ENCODE data around the gene MYO15B. TPM values are rescaled to one million over a fixed set of nuclear protein-coding genes. Genes with fewer than 3 reads are reported as not detected.
A peak's percentile ranks its signal among the peaks of the same experiment; 100 is the strongest.

MYO15B gene
- total and polyA plus RNA-seq, 2 of the 13 experiments (the other 11 are each of a cell fraction or from before 2014, with no cell fraction given) = 2.8 to 8.1 TPM

DNA sequence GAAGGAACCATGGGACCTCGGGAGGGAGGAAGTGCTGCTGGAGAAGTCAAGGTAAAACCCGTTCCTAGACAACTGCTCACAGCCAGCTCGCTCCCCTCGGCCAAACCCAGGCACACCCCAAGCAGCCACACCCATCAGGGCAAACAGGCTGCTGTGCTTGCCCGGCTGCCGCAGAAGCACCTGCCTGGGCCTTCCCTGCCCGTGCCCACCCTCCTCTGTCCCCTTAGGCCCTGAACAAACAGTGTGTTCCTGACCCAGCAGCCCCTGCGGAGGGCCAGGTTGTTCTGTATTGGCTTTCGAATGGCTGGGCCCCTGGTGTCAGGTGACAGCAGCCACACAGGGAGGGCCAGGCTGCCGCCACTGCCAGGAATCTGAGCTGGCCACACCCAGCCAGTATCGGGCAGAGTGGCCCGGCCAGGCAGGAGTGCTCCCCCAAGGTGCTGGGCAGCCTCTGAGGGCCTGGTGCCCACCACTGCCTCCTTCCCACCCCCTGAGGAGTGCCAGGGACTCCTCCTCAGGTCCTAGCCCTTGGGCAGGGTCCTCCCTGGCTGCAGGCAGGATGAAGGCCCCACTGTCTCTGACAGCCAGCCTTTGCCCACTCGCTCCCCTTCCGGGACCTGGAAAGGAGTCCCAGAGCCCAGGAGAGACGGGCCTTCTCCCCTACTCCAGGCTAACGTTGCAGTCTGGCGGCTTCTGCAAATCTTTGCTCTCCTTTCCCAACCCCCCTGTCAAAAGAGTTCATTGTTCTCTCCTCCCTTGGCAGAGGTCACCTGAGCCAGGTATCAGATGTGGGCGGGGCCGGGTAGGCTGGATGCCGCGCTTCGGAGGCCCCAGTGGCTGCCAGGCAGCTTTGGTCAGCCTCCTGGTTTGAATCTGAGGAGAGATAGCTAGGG, 38.1 kb upstream of the MYO15B start (continued):
- TF ChIP-seq, protein P1, sequence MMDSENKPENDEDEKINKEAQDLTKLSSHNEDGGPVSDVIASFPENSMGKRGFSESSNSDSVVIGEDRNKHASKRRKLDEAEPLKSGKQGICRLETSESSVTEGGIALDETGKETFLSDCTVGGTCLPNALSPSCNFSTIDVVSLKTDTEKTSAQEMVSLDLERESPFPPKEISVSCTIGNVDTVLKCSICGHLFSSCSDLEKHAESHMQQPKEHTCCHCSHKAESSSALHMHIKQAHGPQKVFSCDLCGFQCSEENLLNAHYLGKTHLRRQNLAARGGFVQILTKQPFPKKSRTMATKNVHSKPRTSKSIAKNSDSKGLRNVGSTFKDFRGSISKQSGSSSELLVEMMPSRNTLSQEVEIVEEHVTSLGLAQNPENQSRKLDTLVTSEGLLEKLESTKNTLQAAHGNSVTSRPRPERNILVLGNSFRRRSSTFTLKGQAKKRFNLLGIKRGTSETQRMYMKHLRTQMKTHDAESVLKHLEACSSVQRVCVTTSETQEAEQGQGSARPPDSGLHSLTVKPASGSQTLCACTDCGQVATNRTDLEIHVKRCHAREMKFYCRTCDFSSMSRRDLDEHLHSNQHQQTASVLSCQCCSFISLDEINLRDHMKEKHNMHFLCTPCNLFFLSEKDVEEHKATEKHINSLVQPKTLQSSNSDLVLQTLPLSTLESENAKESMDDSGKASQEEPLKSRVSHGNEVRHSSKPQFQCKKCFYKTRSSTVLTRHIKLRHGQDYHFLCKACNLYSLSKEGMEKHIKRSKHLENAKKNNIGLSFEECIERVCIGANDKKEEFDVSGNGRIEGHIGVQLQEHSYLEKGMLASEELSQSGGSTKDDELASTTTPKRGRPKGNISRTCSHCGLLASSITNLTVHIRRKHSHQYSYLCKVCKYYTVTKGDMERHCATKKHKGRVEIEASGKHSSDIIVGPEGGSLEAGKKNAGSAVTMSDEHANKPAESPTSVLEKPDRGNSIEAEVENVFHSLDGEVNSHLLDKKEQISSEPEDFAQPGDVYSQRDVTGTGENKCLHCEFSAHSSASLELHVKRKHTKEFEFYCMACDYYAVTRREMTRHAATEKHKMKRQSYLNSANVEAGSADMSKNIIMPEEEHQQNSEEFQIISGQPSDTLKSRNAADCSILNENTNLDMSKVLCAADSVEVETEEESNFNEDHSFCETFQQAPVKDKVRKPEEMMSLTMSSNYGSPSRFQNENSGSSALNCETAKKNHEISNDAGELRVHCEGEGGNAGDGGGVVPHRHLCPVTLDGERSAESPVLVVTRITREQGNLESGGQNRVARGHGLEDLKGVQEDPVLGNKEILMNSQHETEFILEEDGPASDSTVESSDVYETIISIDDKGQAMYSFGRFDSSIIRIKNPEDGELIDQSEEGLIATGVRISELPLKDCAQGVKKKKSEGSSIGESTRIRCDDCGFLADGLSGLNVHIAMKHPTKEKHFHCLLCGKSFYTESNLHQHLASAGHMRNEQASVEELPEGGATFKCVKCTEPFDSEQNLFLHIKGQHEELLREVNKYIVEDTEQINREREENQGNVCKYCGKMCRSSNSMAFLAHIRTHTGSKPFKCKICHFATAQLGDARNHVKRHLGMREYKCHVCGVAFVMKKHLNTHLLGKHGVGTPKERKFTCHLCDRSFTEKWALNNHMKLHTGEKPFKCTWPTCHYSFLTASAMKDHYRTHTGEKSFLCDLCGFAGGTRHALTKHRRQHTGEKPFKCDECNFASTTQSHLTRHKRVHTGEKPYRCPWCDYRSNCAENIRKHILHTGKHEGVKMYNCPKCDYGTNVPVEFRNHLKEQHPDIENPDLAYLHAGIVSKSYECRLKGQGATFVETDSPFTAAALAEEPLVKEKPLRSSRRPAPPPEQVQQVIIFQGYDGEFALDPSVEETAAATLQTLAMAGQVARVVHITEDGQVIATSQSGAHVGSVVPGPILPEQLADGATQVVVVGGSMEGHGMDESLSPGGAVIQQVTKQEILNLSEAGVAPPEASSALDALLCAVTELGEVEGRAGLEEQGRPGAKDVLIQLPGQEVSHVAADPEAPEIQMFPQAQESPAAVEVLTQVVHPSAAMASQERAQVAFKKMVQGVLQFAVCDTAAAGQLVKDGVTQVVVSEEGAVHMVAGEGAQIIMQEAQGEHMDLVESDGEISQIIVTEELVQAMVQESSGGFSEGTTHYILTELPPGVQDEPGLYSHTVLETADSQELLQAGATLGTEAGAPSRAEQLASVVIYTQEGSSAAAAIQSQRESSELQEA (CRISPR knock-in tag; IDR thresholded peaks at IDR 0.05; ENCODE audit: not compliant biosample characterization) = no peak
- TF ChIP-seq, protein P2, sequence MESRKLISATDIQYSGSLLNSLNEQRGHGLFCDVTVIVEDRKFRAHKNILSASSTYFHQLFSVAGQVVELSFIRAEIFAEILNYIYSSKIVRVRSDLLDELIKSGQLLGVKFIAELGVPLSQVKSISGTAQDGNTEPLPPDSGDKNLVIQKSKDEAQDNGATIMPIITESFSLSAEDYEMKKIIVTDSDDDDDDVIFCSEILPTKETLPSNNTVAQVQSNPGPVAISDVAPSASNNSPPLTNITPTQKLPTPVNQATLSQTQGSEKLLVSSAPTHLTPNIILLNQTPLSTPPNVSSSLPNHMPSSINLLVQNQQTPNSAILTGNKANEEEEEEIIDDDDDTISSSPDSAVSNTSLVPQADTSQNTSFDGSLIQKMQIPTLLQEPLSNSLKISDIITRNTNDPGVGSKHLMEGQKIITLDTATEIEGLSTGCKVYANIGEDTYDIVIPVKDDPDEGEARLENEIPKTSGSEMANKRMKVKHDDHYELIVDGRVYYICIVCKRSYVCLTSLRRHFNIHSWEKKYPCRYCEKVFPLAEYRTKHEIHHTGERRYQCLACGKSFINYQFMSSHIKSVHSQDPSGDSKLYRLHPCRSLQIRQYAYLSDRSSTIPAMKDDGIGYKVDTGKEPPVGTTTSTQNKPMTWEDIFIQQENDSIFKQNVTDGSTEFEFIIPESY (CRISPR knock-in tag; IDR thresholded peaks at IDR 0.05) = no peak; the same call in 1 of the 2 replicates
- peak; percentile 73 for TF ChIP-seq TEAD3 (CRISPR knock-in tag; optimal IDR thresholded peaks at IDR 0.05; ENCODE audit: borderline replicate concordance)
- TF ChIP-seq, protein P3, sequence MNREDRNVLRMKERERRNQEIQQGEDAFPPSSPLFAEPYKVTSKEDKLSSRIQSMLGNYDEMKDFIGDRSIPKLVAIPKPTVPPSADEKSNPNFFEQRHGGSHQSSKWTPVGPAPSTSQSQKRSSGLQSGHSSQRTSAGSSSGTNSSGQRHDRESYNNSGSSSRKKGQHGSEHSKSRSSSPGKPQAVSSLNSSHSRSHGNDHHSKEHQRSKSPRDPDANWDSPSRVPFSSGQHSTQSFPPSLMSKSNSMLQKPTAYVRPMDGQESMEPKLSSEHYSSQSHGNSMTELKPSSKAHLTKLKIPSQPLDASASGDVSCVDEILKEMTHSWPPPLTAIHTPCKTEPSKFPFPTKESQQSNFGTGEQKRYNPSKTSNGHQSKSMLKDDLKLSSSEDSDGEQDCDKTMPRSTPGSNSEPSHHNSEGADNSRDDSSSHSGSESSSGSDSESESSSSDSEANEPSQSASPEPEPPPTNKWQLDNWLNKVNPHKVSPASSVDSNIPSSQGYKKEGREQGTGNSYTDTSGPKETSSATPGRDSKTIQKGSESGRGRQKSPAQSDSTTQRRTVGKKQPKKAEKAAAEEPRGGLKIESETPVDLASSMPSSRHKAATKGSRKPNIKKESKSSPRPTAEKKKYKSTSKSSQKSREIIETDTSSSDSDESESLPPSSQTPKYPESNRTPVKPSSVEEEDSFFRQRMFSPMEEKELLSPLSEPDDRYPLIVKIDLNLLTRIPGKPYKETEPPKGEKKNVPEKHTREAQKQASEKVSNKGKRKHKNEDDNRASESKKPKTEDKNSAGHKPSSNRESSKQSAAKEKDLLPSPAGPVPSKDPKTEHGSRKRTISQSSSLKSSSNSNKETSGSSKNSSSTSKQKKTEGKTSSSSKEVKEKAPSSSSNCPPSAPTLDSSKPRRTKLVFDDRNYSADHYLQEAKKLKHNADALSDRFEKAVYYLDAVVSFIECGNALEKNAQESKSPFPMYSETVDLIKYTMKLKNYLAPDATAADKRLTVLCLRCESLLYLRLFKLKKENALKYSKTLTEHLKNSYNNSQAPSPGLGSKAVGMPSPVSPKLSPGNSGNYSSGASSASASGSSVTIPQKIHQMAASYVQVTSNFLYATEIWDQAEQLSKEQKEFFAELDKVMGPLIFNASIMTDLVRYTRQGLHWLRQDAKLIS (CRISPR knock-in tag; IDR thresholded peaks at IDR 0.05) = no peak; the same call in 1 of the 2 replicates
- no peak for TF ChIP-seq ZNF781 (CRISPR knock-in tag; IDR thresholded peaks at IDR 0.05; ENCODE audit: borderline replicate concordance, not compliant biosample characterization)
- TF ChIP-seq HNRNPL (IDR thresholded peaks at IDR 0.05; ENCODE audit: low read depth, low read length) = peak; percentile 97
- no peak for TF ChIP-seq MAFG (CRISPR knock-in tag; IDR thresholded peaks at IDR 0.05)
- TF ChIP-seq ELF3 (CRISPR knock-in tag; IDR thresholded peaks at IDR 0.05) = peak; percentile 25; the same call in 1 of the 2 replicates
- TF ChIP-seq WIZ (CRISPR knock-in tag; IDR thresholded peaks at IDR 0.05) = no peak
- TF ChIP-seq HNF4G (IDR thresholded peaks at IDR 0.05; ENCODE audit: borderline replicate concordance, low read depth, low read length) = no peak
- no peak; the same call in 1 of the 2 replicates for TF ChIP-seq HNF4G (CRISPR knock-in tag; IDR thresholded peaks at IDR 0.05; ENCODE audit: borderline replicate concordance, low read depth)
- TF ChIP-seq, protein P4, sequence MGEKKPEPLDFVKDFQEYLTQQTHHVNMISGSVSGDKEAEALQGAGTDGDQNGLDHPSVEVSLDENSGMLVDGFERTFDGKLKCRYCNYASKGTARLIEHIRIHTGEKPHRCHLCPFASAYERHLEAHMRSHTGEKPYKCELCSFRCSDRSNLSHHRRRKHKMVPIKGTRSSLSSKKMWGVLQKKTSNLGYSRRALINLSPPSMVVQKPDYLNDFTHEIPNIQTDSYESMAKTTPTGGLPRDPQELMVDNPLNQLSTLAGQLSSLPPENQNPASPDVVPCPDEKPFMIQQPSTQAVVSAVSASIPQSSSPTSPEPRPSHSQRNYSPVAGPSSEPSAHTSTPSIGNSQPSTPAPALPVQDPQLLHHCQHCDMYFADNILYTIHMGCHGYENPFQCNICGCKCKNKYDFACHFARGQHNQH (CRISPR knock-in tag; IDR thresholded peaks at IDR 0.05) = peak; percentile 83

Measured in HepG2 (cell line).